Neural crest cell (in vitro differentiated cells): ENCODE measurements around the gene CLEC16A. TPM values are rescaled to one million over a fixed set of nuclear protein-coding genes. Genes with fewer than 3 reads are reported as not detected.

Experiments used
- DNase-seq: peaks from one replicate; pipeline ENCODE4 v3.0.0; 2021; ENCODE audit warnings: low read depth, mixed read lengths, low spot score
- H3K27ac Mint-ChIP-seq: one replicate; pipeline ENCODE4 v1.8.0; 2021; ENCODE audit warnings: mild to moderate bottlenecking, mixed read lengths; ENCODE audit not compliant: unreplicated experiment
- H3K27me3 Mint-ChIP-seq: 2 replicates; pipeline ENCODE4 v1.8.0; 2021; ENCODE audit warnings: low read depth, mild to moderate bottlenecking, mixed read lengths
- H3K36me3 Mint-ChIP-seq: 2 replicates; pipeline ENCODE4 v1.8.0; 2021; ENCODE audit warnings: low read depth, mild to moderate bottlenecking, mixed read lengths
- H3K4me1 Mint-ChIP-seq: 2 replicates; pipeline ENCODE4 v1.8.0; 2021; ENCODE audit warnings: mixed read lengths
- H3K4me3 Mint-ChIP-seq: one replicate; pipeline ENCODE4 v1.8.0; 2021; ENCODE audit warnings: mild to moderate bottlenecking, mixed read lengths
- H3K9me3 Mint-ChIP-seq: 2 replicates; pipeline ENCODE4 v1.8.0; 2021; ENCODE audit warnings: mixed read lengths
- CTCF ChIP-seq: fragments of 200-600 bp; sonication (generic); conservative IDR thresholded peaks from 2 replicates; pipeline ENCODE4 v1.5.0; 2021; ENCODE audit warnings: antibody characterized with exemption, mild to moderate bottlenecking
- total RNA-seq: library from RNA; stranded (reverse); gene quantifications from 2 replicates; pipeline ENCODE4 v1.2.1, GENCODE V29; 2021

CLEC16A gene
- total RNA-seq, 1 donor from 2014 or later = 21.3 TPM

- Mint-ChIP-seq H3K27ac (no peak overlapping the region), H3K36me3 (no peaks in the 10 kb centered on the region), H3K4me1 (peaks cover 16% of the 10 kb centered on the region), H3K9me3 (no peaks in the 10 kb centered on the region), H3K27me3 (no peaks in the 10 kb centered on the region), H3K4me3 (no peak overlapping the region)
- no peak for DNase-seq
- no peak for TF ChIP-seq CTCF
These were observed 199.1 kb downstream of the CLEC16A start for GRCh38 chr16:11143372-11144035.

GRCh38 chr16:11144122-11144521 lies 199.8 kb downstream of the CLEC16A start:
- TF ChIP-seq CTCF = no peak
- Mint-ChIP-seq H3K9me3 (no peaks in the 10 kb centered on the region), H3K4me1 (peaks cover 22% of the 10 kb centered on the region), H3K27me3 (no peaks in the 10 kb centered on the region), H3K27ac (no peak overlapping the region), H3K4me3 (no peak overlapping the region), H3K36me3 (no peaks in the 10 kb centered on the region)
- DNase-seq = no peak

- Mint-ChIP-seq H3K9me3 (no peaks in the 10 kb centered on the region), H3K36me3 (no peaks in the 10 kb centered on the region), H3K27me3 (no peaks in the 10 kb centered on the region), H3K27ac (no peak overlapping the region), H3K4me3 (no peak overlapping the region), H3K4me1 (peaks cover 15% of the 10 kb centered on the region)
- TF ChIP-seq CTCF = no peak
- DNase-seq = no peak
These were observed 200.9 kb downstream of the CLEC16A start for GRCh38 chr16:11145173-11145818.

GRCh38 chr16:11145819-11146211 lies 201.5 kb downstream of the CLEC16A start:
- Mint-ChIP-seq H3K36me3 (no peaks in the 10 kb centered on the region), H3K27me3 (no peaks in the 10 kb centered on the region), H3K9me3 (no peaks in the 10 kb centered on the region), H3K4me1 (peaks cover 15% of the 10 kb centered on the region), H3K4me3 (no peak overlapping the region), H3K27ac (no peak overlapping the region)
- TF ChIP-seq CTCF = no peak
- DNase-seq = no peak

GRCh38 chr16:11147033-11147753 lies 202.8 kb downstream of the CLEC16A start:
- Mint-ChIP-seq H3K4me3 (no peak overlapping the region), H3K36me3 (no peaks in the 10 kb centered on the region), H3K27me3 (no peaks in the 10 kb centered on the region), H3K27ac (no peak overlapping the region), H3K9me3 (no peaks in the 10 kb centered on the region), H3K4me1 (peaks cover 15% of the 10 kb centered on the region)
- no peak for DNase-seq
- no peak for TF ChIP-seq CTCF
